OCI-LY1 (cell line): Measurements from ENCODE around the gene TRIO.

Source experiments
- H2AFZ ChIP-seq: fragments of 200-600 bp; sonication (generic), shearing (Covaris generic); 2 replicates; pipeline ENCODE4 v1.6.0; 2014; ENCODE audit warnings: antibody characterized with exemption, mild to moderate bottlenecking, low read length
- H3F3A ChIP-seq: fragments of 200-600 bp; sonication (generic), shearing (Covaris generic); 2 replicates; pipeline ENCODE4 v1.6.0; 2014; ENCODE audit warnings: mild to moderate bottlenecking, antibody characterized with exemption, low read length, moderate library complexity; ENCODE audit not compliant: insufficient read depth
- H3K27ac ChIP-seq: fragments of 200-600 bp; sonication (generic); 2 replicates; pipeline ENCODE4 v1.5.1; 2014; ENCODE audit warnings: low read length, mixed run types, mild to moderate bottlenecking, low read depth; ENCODE audit not compliant: poor library complexity, severe bottlenecking
- H3K27me3 ChIP-seq: fragments of 200-600 bp; sonication (generic); 2 replicates; pipeline ENCODE4 v1.6.0; 2014; ENCODE audit warnings: antibody characterized with exemption, mild to moderate bottlenecking, low read length, moderate library complexity; ENCODE audit not compliant: insufficient read depth
- H3K36me3 ChIP-seq: fragments of 200-600 bp; sonication (generic); 2 replicates; pipeline ENCODE4 v1.6.1; 2014; ENCODE audit warnings: mild to moderate bottlenecking, antibody characterized with exemption, low read length, moderate library complexity, mixed read lengths; ENCODE audit not compliant: insufficient read depth
- H3K4me1 ChIP-seq: fragments of 200-600 bp; sonication (generic); 2 replicates; pipeline ENCODE4 v1.5.1; 2014; ENCODE audit warnings: mild to moderate bottlenecking, low read length, moderate library complexity; ENCODE audit not compliant: insufficient read depth, severe bottlenecking
- H3K4me2 ChIP-seq: fragments of 200-600 bp; sonication (generic), shearing (Covaris generic); 2 replicates; pipeline ENCODE4 v1.6.1; 2014; ENCODE audit warnings: low read length
- H3K4me3 ChIP-seq: fragments of 200-600 bp; sonication (generic); 2 replicates; pipeline ENCODE4 v1.5.1; 2014; ENCODE audit warnings: low read length, low read depth, mild to moderate bottlenecking, mixed read lengths; ENCODE audit not compliant: poor library complexity, severe bottlenecking
- H3K79me2 ChIP-seq: fragments of 200-600 bp; shearing (Covaris generic); 2 replicates; pipeline ENCODE4 v1.6.1; 2016; ENCODE audit warnings: mixed run types, low read length, mixed read lengths; ENCODE audit not compliant: insufficient read depth
- H3K9ac ChIP-seq: fragments of 200-600 bp; sonication (generic), shearing (Covaris generic); 2 replicates; pipeline ENCODE4 v1.6.1; 2014; ENCODE audit warnings: mild to moderate bottlenecking, low read length, mixed read lengths
- H3K9me2 ChIP-seq: fragments of 200-600 bp; sonication (generic), shearing (Covaris generic); 2 replicates; pipeline ENCODE4 v1.6.1; 2014; ENCODE audit warnings: low read depth, mild to moderate bottlenecking, low read length, mixed read lengths
- H3K9me3 ChIP-seq: fragments of 200-600 bp; shearing (Covaris generic); 2 replicates; pipeline ENCODE4 v1.6.1; 2014; ENCODE audit warnings: low read length, mixed read lengths
- H4K20me1 ChIP-seq: fragments of 200-600 bp; sonication (generic), shearing (Covaris generic); 2 replicates; pipeline ENCODE4 v1.6.0; 2016; ENCODE audit warnings: mild to moderate bottlenecking, low read length; ENCODE audit not compliant: insufficient read depth
- EZH2 ChIP-seq: fragments of 200-600 bp; sonication (generic), shearing (Covaris generic); IDR thresholded peaks from 2 replicates; pipeline ENCODE4 v1.8.0; 2017; ENCODE audit warnings: borderline replicate concordance, mixed run types, mild to moderate bottlenecking, antibody characterized with exemption, low read length, moderate library complexity, mixed read lengths
- TF ChIP-seq, protein P1 (sequence below): fragments of 200-600 bp; sonication (generic), shearing (Covaris generic); IDR thresholded peaks from 2 replicates; pipeline ENCODE4 v1.5.1; 2017; ENCODE audit warnings: mild to moderate bottlenecking, antibody characterized with exemption, low read length, moderate library complexity, mixed read lengths

Gene TRIO

DNA sequence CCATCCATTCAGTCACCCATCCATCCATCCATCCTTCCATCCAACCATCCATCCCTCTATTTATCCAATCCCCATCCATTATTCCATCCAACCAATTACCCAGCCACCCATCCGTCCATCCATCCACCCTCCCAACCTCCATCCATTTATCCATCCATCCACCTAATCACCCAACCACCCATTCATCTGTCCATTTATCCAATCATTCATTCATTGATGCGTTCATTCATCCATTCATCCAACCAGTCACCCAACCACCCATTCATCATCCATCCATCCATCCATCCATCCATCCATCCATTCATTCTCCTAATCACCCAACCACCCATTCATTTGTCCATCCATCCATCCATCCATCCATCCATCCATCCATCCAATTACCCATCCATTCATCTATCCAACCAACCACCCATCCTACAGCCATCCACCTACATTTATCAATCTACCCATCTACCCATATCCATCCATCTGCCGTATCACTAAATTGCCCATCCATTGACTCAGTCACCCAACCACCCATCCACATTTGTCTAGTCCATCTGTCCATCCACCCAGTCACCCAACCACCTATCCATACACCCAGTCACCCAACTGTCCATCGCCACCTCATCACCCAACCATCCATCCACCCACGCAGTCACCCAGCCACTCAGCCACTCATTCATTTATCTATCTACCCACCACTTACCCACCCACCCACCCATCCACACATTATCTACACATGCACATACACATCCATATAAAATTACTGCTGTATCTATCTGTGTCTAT is 165.4 kb downstream of the TRIO start:
- TF ChIP-seq EZH2, result no peak
- no peak overlapping the region for H3K9ac ChIP-seq
- no peak overlapping the region for H2AFZ ChIP-seq
- H3K9me2 ChIP-seq, result no peaks in the 10 kb centered on the region
- no peaks in the 10 kb centered on the region for H3K79me2 ChIP-seq
- H3K27me3 ChIP-seq, result no peaks in the 10 kb centered on the region
- no peaks in the 10 kb centered on the region for H3F3A ChIP-seq
- H3K9me3 ChIP-seq, result no peaks in the 10 kb centered on the region
- H3K4me2 ChIP-seq, result no peak overlapping the region
- H3K4me1 ChIP-seq, result no peaks in the 10 kb centered on the region
- H3K27ac ChIP-seq, result no peak overlapping the region
- no peak overlapping the region for H3K4me3 ChIP-seq
- H4K20me1 ChIP-seq, result no peaks in the 10 kb centered on the region
- H3K36me3 ChIP-seq, result no peaks in the 10 kb centered on the region

DNA sequence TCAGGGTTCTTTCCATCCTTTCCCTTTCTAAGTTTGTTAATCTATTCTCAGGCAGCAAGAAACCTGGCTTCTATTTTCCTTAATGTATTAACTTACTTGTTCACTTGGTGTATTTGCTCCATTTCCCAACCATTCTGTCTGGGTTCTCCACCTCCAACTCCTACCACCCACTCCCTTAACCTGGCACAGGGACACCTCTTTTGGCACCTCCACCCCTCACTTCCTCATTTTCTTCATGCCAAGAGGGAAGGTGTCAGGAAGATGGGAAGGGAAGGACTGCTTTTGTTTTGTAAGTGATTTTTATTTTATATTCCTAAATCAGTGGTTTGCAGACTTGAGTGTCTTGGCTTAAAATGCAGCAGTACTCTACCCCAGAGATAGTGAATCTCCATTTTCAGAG is 166.1 kb downstream of the TRIO start:
- no peaks in the 10 kb centered on the region for H3K9me2 ChIP-seq
- H3K27me3 ChIP-seq, result no peaks in the 10 kb centered on the region
- H2AFZ ChIP-seq, result no peak overlapping the region
- H3K4me2 ChIP-seq, result no peak overlapping the region
- no peak overlapping the region for H3K27ac ChIP-seq
- TF ChIP-seq EZH2, result no peak
- TF ChIP-seq, protein P1, sequence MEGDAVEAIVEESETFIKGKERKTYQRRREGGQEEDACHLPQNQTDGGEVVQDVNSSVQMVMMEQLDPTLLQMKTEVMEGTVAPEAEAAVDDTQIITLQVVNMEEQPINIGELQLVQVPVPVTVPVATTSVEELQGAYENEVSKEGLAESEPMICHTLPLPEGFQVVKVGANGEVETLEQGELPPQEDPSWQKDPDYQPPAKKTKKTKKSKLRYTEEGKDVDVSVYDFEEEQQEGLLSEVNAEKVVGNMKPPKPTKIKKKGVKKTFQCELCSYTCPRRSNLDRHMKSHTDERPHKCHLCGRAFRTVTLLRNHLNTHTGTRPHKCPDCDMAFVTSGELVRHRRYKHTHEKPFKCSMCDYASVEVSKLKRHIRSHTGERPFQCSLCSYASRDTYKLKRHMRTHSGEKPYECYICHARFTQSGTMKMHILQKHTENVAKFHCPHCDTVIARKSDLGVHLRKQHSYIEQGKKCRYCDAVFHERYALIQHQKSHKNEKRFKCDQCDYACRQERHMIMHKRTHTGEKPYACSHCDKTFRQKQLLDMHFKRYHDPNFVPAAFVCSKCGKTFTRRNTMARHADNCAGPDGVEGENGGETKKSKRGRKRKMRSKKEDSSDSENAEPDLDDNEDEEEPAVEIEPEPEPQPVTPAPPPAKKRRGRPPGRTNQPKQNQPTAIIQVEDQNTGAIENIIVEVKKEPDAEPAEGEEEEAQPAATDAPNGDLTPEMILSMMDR, result no peak
- no peaks in the 10 kb centered on the region for H3F3A ChIP-seq
- no peaks in the 10 kb centered on the region for H3K4me1 ChIP-seq
- H4K20me1 ChIP-seq, result no peaks in the 10 kb centered on the region
- H3K4me3 ChIP-seq, result no peak overlapping the region
- H3K9ac ChIP-seq, result no peak overlapping the region
- H3K36me3 ChIP-seq, result no peaks in the 10 kb centered on the region
- no peaks in the 10 kb centered on the region for H3K79me2 ChIP-seq
- no peaks in the 10 kb centered on the region for H3K9me3 ChIP-seq

DNA sequence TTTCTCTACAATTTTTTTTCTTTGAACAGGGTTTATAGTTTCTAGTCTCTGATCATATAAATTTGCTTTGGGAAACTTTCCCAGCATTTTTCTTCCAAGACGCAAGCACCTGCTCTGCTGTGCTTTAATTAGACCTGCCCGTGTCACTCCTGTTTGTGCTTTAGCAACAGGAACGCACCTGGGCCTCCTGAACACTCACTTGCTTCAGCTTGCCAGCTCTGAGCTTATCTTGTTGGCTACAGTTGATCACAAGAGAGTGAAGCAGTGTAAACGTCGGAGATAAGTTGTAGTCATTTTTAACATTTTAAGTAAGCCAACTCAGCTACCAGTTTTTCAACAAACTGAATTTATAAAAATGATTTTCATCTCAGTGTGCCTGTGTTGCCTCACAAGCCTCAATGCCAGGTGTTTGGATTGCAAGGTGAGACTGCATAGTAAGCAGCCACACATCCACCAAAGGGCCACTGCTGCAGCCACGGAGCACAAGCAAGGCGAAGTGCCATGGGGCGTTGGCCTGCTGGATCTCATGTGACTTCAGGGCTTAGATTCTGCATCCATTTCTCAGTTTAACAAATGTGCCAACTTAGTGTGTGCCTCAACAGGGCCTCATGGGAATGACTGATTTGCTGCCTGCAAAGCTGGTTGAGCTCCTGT is 166.9 kb downstream of the TRIO start:
- Histone ChIP-seq H3K27me3 (no peaks in the 10 kb centered on the region), H3K9me3 (no peaks in the 10 kb centered on the region), H2AFZ (no peak overlapping the region), H3K4me1 (no peaks in the 10 kb centered on the region), H3K4me2 (no peak overlapping the region), H3F3A (no peaks in the 10 kb centered on the region), H3K27ac (no peak overlapping the region), H3K79me2 (no peaks in the 10 kb centered on the region), H3K9ac (no peak overlapping the region), H4K20me1 (no peaks in the 10 kb centered on the region), H3K4me3 (no peak overlapping the region), H3K9me2 (no peaks in the 10 kb centered on the region), H3K36me3 (no peaks in the 10 kb centered on the region)
- TF ChIP-seq, protein P1, result no peak
- no peak for TF ChIP-seq EZH2

DNA sequence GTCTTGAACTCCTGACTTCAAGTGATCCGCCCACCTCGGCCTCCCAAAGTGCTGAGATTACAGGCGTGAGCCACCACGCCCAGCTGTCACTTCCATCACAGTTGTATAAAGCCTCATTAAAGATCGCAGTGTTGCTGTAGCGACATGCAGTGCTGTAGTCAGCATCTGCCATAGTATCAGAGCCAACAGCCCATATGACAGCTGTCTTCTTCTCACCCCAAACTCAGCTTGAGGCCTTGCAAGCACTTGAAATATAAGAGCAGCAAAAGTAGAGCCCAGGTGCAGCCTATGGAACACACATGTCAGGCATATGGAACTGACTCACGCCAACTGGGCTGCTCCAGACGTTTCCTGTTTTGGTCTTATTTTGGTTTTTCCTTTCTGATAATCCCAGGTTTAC is 167.8 kb downstream of the TRIO start:
- H3F3A ChIP-seq, result no peaks in the 10 kb centered on the region
- no peak overlapping the region for H3K27ac ChIP-seq
- no peak overlapping the region for H3K4me3 ChIP-seq
- H3K4me1 ChIP-seq, result no peaks in the 10 kb centered on the region
- no peak overlapping the region for H3K4me2 ChIP-seq
- no peaks in the 10 kb centered on the region for H3K27me3 ChIP-seq
- no peak for TF ChIP-seq EZH2
- TF ChIP-seq, protein P1, result no peak
- no peaks in the 10 kb centered on the region for H3K36me3 ChIP-seq
- no peak overlapping the region for H2AFZ ChIP-seq
- no peaks in the 10 kb centered on the region for H3K9me2 ChIP-seq
- H3K9ac ChIP-seq, result no peak overlapping the region
- no peaks in the 10 kb centered on the region for H4K20me1 ChIP-seq
- H3K9me3 ChIP-seq, result no peaks in the 10 kb centered on the region
- no peaks in the 10 kb centered on the region for H3K79me2 ChIP-seq
